A549 (cell line): ENCODE measurements around the gene SYNGR2. TPM values are rescaled to one million over a fixed set of nuclear protein-coding genes. Genes with fewer than 3 reads are reported as not detected.

Experiments
- ATAC-seq, 2 experiments: fragments of 200-7000 bp in 1 of 2; fragments of >200 bp in 1 of 2; cut with Nextera tagmentation in 1 of 2; cut with Tn5 transposase in 1 of 2; 3 replicates each; pipeline versions ENCODE4 v1.8.0 to v1.9.1; 2018 to 2020; ENCODE audit warnings: mild to moderate bottlenecking in 1 of 2, moderate library complexity in 1 of 2
- CTCF ChIA-PET: fragments of 300-600 bp; sonication (Branson Sonifier 250); formaldehyde crosslinking; extraction: SDS; loops from one replicate; lab custom pipeline; 2021; ENCODE audit warnings: antibody characterized with exemption, inconsistent platforms; lab: Yijun Ruan, JAX
- POLR2A ChIA-PET: fragments of 350-600 bp; formaldehyde crosslinking; extraction: SDS; loops from one replicate; lab custom pipeline; 2021; ENCODE audit warnings: antibody characterized with exemption, inconsistent platforms; lab: Yijun Ruan, JAX
- DNase-seq, 2 experiments: peaks; one replicate each; pipeline versions ENCODE4 v3.0.0 to v3.0.0-alpha.2; 2011 to 2016; ENCODE audit warnings: low read depth in 1 of 2, low spot score in 1 of 2
- FAIRE-seq: peaks from 2 replicates; lab custom pipeline; 2011; peaks lifted over from hg19 to GRCh38; lab: Jason Lieb, UNC
- H3K27ac ChIP-seq, 2 experiments: fragments of >200 bp; sonication (Bioruptor Twin); formaldehyde crosslinking; 3 replicates each; pipeline ENCODE4 v1.5.1; 2016 to 2017
- H3K4me1 ChIP-seq: fragments of >200 bp; sonication (Bioruptor Twin); formaldehyde crosslinking; 3 replicates; pipeline ENCODE4 v1.6.1; 2016
- H3K4me2 ChIP-seq: fragments of >200 bp; sonication (Bioruptor Twin); formaldehyde crosslinking; 3 replicates; pipeline ENCODE4 v1.6.1; 2016
- H3K4me3 ChIP-seq: fragments of >200 bp; sonication (Bioruptor Twin); formaldehyde crosslinking; 3 replicates; pipeline ENCODE4 v1.5.1; 2016
- H3K9me3 ChIP-seq: fragments of >200 bp; sonication (Bioruptor Twin); formaldehyde crosslinking; 3 replicates; pipeline ENCODE4 v1.6.1; 2016
- ATOH8 ChIP-seq: fragments of 250-450 bp; sonication (Bioruptor Pico); IDR thresholded peaks from 2 replicates; pipeline ENCODE4 v1.5.0; 2020; ENCODE audit warnings: low read depth, mild to moderate bottlenecking, moderate library complexity
- CBX2 ChIP-seq: fragments of 200-600 bp; sonication (generic); IDR thresholded peaks from 2 replicates; pipeline ENCODE4 v1.6.1; 2016; ENCODE audit warnings: low read depth, mild to moderate bottlenecking, borderline replicate concordance
- CEBPB ChIP-seq, 2 experiments: fragments of >200 bp in 1 of 2; sonication (Bioruptor Twin) in 1 of 2; formaldehyde crosslinking in 1 of 2; IDR thresholded peaks; 2 replicates each; pipeline ENCODE4 v1.6.1; 2012 to 2016
- CTCF ChIP-seq: fragments of >200 bp; sonication (Bioruptor Twin); formaldehyde crosslinking; IDR thresholded peaks from 3 replicates; pipeline ENCODE4 v1.5.1; 2016
- HOXB5 ChIP-seq: fragments of 250-450 bp; sonication (Bioruptor Pico); IDR thresholded peaks from 2 replicates; pipeline ENCODE4 v1.5.0; 2020; ENCODE audit warnings: mild to moderate bottlenecking, moderate library complexity
- JUNB ChIP-seq: fragments of >200 bp; sonication (Bioruptor Twin); formaldehyde crosslinking; IDR thresholded peaks from 2 replicates; pipeline ENCODE4 v1.6.1; 2016
- KDM5A ChIP-seq: fragments of 200-600 bp; sonication (generic); IDR thresholded peaks from 2 replicates; pipeline ENCODE4 v1.6.1; 2016; ENCODE audit warnings: antibody characterized with exemption, mild to moderate bottlenecking
- MAZ ChIP-seq: fragments of 150-350 bp; IDR thresholded peaks from 2 replicates; pipeline ENCODE4 v1.6.1; 2014; ENCODE audit warnings: antibody characterized with exemption, low read depth, low read length, borderline replicate concordance
- MYC ChIP-seq: IDR thresholded peaks from 2 replicates; pipeline ENCODE4 v1.6.1; 2012; ENCODE audit warnings: mild to moderate bottlenecking, inconsistent platforms, low read length, improper control_type of control experiment, borderline replicate concordance
- NFE2L2 ChIP-seq: fragments of 150-350 bp; conservative IDR thresholded peaks from 2 replicates; pipeline ENCODE4 v1.6.1; 2014; ENCODE audit warnings: low read length
- PBX3 ChIP-seq: IDR thresholded peaks from 2 replicates; pipeline ENCODE4 v1.6.1; 2012
- POLR2A ChIP-seq: IDR thresholded peaks from 2 replicates; pipeline ENCODE4 v1.6.1; 2012; ENCODE audit warnings: mild to moderate bottlenecking, low read length
- TP53 ChIP-seq: fragments of 250-450 bp; sonication (Bioruptor Pico); IDR thresholded peaks from 2 replicates; pipeline ENCODE4 v1.5.0; 2021; ENCODE audit warnings: mild to moderate bottlenecking, moderate library complexity
- WGBS: methylation state at CpG from one replicate; pipeline ENCODE4 v1.1.6; 2017; ENCODE audit errors: missing lambda C conversion rate; 5-methylcytosine and 5-hydroxymethylcytosine counted together
- polyA plus RNA-seq, 4 experiments: library from polyadenylated mRNA; depleted of rRNA in 3 of 4; stranded (reverse); fragments of >200 nt; fragmentation: RNase III in 1 of 4; extraction: RNeasy Plus Mini Kit Qiagen cat#74134 plus additional on column Dnase treatment in 1 of 4; gene quantifications; 2 replicates in 3 of 4; 3 replicates in 1 of 4; pipeline ENCODE4 v1.2.3, GENCODE V29; 2011 to 2017
- TF ChIP-seq, protein P1 (sequence below): IDR thresholded peaks from 2 replicates; pipeline ENCODE4 v1.6.1; 2012; ENCODE audit warnings: low read depth, borderline replicate concordance
- TF ChIP-seq, protein P2 (sequence below): fragments of 150-350 bp; IDR thresholded peaks from 2 replicates; pipeline ENCODE4 v1.6.1; 2014; ENCODE audit warnings: low read depth, mild to moderate bottlenecking, low read length

SYNGR2 gene
- polyA plus RNA-seq, 2 of the 4 experiments (the other 2 are of a cell fraction) = 102 to 113 TPM

DNA sequence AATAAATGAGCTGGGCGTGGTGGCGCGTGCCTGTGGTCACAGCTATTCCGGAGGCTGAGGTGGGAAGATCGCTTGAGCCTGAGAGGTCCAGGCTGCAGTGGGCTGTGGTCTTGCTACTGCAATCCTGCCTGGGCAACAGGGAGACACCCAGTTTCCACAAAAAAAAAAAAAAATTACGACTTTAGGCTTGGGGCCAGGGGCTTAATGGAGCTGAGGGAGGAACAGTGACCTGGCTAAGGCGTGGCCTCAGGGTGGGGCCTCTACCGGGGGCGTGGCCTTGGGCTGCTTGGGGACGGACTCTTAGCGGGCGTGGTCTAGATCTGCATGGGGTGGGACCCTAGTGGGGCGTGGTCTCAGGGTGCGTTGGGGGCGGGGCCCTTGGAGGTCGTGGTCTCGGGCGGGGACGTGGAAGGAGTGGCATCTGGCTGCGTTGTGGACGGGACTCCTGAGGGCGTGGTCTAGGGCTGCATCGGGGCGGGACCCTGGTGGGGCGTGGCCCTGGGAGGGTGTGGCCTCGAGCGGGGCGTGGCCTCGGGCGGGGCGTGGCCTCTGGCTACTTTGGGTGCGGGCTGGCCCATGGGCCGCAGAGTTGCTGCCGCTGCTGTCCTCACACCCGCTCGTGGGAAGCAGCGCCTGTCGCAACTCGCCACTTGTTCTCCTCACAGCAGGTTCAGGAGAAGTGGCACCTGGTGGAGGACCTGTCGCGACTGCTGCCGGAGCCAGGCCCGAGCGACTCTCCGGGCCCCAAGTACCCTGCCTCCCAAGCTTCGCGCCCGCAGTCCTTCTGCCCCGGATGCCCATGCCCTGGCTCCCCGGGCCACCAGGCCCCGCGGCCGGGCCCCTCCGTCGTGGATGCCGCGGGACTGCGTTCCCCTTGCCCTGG, 28.0 kb upstream of the SYNGR2 start:
- Histone ChIP-seq H3K4me2 (peak overlapping the region; percentile 84), H3K9me3 (no peaks in the 10 kb centered on the region), H3K4me1 (peaks cover 46% of the 10 kb centered on the region), H3K4me3 (peak overlapping the region; percentile 33), H3K27ac (peak overlapping the region; percentile 61 to 87)
- ChIA-PET CTCF (interaction anchor here (0.6 to 24.0 kb wide), 8 partner anchors 9 to 121 kb away, joined by 3 to 295 read pairs (median 6); partner anchors contain the start of genes SYNGR2, TK1, TMC6 and TMC8), POLR2A (interaction anchor here (0.5 to 3.0 kb wide), 8 partner anchors 10 to 99 kb away, joined by 3 to 8 read pairs (median 4); partner anchors contain the start of genes SYNGR2 and TMC8)
- ATAC-seq (peak; percentile 61 to 84), DNase-seq (peak; percentile 90 to 100), FAIRE-seq (peak; percentile 92)
- TF ChIP-seq TP53 (no peak), ATOH8 (CRISPR knock-in tag) (no peak), JUNB (no peak), MYC (peak; percentile 57; the same call in 1 of the 2 replicates), KDM5A (no peak), MAZ (no peak), POLR2A (peak; percentile 71), CBX2 (no peak)
- TF ChIP-seq, protein P1, sequence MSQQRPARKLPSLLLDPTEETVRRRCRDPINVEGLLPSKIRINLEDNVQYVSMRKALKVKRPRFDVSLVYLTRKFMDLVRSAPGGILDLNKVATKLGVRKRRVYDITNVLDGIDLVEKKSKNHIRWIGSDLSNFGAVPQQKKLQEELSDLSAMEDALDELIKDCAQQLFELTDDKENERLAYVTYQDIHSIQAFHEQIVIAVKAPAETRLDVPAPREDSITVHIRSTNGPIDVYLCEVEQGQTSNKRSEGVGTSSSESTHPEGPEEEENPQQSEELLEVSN = no peak
- TF ChIP-seq, protein P2, sequence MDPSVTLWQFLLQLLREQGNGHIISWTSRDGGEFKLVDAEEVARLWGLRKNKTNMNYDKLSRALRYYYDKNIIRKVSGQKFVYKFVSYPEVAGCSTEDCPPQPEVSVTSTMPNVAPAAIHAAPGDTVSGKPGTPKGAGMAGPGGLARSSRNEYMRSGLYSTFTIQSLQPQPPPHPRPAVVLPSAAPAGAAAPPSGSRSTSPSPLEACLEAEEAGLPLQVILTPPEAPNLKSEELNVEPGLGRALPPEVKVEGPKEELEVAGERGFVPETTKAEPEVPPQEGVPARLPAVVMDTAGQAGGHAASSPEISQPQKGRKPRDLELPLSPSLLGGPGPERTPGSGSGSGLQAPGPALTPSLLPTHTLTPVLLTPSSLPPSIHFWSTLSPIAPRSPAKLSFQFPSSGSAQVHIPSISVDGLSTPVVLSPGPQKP = no peak
- WGBS = 21% methylated on average over 50 of the region's 58 CpGs

DNA sequence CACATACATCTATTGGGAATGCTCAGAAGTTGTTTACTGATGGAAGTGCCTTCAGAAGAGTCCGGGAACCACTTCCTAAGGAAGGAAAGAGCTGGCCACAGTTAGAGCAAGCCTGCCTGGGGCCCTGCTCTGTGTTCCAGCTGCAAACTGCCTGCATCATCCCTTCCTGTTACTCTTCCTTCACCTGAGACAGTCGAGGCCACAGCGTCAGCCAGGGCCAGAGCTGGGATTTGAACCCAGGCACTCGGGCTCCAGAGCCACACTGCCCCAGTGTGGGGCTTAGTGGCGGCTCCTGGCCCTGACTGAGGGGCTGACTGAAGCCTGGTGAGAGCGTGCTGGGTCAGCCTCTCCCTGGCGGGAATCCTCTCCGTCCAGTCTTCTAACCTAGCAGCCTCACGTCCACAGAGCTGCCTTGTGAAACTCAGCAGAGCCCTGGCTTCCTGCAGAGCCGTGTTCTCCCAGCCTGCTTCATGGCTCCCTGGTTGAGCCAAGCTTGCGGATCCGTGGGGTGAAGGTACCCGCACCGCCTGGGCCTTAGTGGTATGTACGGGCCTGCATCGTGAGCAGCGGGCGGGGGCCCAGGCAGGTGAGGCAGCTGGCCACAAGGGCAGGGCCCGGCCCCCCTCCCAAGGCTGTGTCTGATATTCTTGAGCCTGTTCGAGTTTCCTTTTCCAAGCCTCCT, 26.8 kb upstream of the SYNGR2 start:
- Histone ChIP-seq H3K4me2 (peak overlapping the region; percentile 84), H3K27ac (peak overlapping the region; percentile 46 to 87; a peak in 5 of 6 replicates), H3K9me3 (no peaks in the 10 kb centered on the region), H3K4me1 (peaks cover 48% of the 10 kb centered on the region), H3K4me3 (no peak overlapping the region)
- TF ChIP-seq PBX3 (no peak), HOXB5 (CRISPR knock-in tag) (no peak), CEBPB (IDR thresholded peaks at IDR 0.05) (no peak), NFE2L2 (no peak), CTCF (no peak)
- no peak for ATAC-seq
- WGBS = 80% methylated on average over 20 of the region's 20 CpGs
- POLR2A ChIA-PET = interaction anchor here (0.7 to 3.0 kb wide), 5 partner anchors 10 to 170 kb away, joined by 4 to 8 read pairs (median 5); partner anchors contain the start of genes SYNGR2 and TMC6
- CTCF ChIA-PET = interaction anchor here (0.6 to 24.0 kb wide), 9 partner anchors 10 to 496 kb away, joined by 3 to 295 read pairs (median 4); partner anchors contain the start of genes SYNGR2, TMC6 and TMC8
- DNase-seq = no peak
- FAIRE-seq = no peak
